Retina (tissue), 1 donor: ENCODE results near the gene SLC43A1.
"Not testable (repeated sequence)": the region's sequence is repeated elsewhere in the genome, so short reads cannot be mapped to it uniquely, and the experiment has no call there.

Source experiments
- DNase-seq: peaks from one replicate; pipeline ENCODE4 v3.0.0-alpha.2; 2016

SLC43A1 gene

DNA sequence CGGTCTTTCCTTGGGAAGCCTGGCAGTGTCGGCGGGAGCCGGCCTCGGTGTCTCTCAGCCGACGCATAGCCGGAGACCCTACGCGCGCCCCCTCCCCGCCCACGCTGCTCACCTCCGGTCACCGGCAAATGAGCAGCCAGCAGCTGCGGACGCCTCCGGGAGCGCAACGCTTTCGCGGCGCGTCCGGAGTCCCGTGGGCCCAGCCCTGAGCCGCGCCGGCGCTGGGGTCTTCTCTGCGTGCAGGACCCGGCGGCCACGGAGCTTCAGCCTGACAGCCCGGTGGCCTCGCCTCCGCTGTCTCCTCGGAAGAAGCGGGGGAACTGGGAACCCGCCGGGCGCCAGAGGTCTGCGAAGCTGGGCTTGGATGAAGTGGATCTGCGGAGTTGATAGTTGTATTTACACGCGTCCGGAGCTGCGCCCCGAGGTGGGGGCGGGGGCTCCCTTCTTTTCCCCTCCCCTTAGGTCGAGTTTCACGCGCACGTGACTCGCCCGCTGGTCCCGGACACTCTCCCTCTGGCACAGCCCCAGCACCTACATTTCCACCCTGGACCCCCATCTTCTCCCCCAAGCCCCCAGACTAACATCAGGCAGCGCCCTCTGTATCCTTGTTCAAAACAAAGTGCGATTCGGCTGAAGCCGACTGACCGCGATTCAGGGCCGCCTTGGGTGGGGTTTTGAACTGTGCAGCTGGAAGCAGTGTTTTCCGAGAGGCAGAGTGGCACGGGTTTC is at the start of gene SLC43A1:
SLC43A1 (minus strand) TSS at position 371 of the 729 bp plus-strand sequence. CDS start 1,591 bp downstream, outside the sequence.
- peak; percentile 80 for DNase-seq

DNA sequence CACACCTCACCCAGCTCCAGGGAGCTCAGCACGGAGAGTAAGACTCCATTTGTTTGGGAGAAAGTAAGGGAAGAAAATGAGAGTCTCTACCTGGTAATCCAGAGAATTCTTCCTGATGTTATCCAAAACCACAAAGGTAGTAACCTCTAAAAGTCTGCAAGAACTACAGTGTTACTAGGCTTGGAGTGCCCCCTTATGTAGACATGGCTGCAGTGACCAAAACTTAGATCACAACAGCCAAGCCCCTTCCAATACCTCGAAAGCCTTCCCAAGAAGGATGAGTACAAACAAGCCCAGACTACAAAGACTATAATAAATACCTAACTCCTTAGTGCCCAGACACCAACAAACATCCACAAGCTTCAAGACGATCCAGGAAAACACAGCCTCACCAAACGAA is 47.1 kb upstream of the SLC43A1 start:
- DNase-seq = no peak

DNA sequence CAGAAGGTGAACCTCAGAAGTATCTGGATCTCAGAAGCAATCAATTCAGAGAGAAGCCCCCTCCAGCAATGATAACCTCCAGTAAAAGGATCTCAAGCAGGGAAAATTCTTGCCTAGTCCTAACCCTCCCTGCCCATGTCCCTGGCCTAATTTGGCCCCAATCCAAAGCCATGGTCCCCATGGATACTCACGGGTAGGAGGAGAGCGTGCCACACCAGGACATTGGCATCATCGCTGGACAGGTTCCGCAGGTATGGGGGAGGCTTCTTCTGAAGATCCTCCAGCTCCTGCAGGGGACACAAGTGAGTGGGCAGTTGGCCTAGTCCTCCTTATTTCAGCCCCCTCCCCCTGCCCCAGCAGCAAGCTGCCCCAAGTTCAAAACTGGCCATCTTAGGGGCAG is 44.6 kb upstream of the SLC43A1 start:
- no peak for DNase-seq

DNA sequence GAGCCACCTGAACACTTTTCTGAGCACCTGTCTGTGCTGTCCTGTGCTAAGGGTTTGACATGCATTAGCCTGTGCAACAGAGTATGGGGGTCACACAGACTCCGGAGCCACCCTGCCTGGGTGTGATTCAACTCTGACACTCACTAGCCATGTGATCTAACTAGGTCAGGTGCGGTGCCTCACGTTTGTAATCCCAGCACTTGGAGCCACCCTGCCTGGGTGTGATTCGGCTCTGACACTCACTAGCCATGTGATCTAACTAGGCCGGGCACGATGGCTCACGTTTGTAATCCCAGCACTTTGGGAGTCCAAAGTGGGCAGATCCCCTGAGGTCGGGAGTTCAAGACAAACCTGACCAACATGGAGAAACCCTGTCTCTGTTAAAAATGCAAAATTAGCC is 40.5 kb upstream of the SLC43A1 start:
- no peak for DNase-seq

DNA sequence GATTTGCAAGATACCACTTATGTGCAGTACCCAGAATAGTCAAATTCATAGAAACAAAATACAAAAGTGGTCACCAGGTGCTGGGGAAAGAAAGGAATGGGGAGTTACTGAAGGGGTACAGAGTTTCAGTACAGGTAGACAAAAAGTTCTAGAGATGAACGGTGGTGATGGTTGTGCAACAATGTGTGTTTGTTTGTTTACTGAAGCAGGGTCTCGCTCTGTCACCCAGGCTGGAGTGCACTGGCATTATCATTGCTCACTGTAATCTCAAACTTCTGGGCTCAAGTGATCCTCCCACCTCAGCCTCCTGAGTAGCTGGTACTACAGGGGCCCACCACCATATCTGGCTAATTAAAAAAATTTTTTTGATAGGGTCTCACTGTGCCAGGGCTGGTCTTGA is 39.9 kb upstream of the SLC43A1 start:
- DNase-seq = no peak

DNA sequence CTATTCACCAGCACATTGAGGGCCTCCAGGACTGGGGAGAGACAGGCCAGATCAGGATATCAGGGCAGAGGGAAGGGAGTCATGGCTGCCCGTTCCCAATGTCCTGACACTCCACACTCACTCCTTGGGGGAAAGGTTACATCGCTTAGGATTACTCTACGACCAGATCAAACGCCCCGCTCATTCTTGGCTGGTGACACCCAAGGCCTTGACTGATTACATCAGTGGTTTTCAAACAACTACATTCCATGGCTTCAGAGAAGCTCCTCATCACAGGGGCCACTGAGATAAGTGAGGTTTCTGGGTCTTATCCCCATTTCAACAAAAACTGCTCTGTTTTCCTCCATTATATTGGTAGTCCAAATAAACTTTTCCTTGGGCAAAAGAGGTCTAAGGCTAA is 37.0 kb upstream of the SLC43A1 start:
- no peak for DNase-seq

DNA sequence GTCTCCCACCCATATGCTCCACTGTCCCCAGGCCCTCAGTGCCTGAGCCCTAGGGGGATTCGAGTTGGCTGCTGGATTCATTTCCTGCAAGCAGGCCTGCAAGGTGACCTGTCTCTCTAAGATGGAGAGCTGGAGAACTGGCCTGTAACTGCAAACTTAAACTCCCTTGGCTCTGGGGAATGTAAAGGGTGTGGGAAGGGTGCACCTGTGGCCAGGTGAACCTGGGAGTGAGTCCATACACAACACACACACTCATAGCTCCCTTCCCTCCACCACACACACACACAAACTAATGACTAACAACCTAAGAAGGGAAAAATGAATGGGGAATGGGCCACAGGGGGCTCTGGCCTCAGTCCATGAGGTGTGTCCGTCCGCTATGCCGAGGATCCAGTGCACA is 36.4 kb upstream of the SLC43A1 start:
- DNase-seq = no peak

DNA sequence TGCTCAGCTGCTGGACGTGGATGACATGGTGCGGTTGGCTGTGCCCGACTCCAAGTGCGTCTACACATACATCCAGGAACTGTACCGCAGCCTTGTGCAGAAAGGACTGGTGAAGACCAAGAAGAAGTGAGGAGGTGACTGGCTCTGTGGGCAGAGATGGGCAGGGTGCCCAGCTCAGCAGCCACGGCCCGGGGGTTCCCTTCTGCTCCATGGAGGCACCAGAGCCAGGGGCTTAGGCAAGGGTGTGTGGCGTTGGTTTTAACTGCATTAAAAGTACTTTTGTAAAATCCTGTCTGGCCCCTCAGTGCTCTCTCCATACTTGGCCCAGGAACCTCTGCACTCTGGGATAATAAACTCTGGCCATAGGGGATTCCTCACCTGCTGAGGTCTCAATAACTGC is 34.5 kb upstream of the SLC43A1 start:
- no peak for DNase-seq

DNA sequence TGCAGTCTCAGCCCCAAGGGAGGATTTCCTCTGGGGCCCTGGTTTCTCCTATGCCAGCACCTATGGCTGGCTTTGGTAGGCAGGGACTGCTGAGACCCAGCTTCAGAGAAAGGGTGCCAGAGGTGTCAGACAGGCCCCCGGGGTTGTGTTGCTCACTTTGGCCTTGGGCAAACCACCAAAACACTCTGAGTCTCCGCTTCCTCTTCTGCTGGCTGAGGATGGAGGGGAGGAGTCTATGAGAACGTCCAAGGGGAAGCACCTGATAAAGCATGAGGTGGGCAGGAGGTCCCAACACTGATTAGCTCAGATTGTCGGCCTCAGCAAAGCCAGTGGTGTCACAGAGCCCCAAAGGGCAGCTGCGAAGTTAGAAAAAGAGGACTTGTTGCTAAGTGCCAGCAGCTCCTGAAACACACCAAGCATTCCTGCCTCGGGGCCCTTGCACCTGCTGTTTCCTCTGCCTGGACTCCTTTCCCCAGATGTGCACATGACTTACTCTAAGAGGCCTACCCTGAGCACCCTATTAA is 32.4 kb upstream of the SLC43A1 start:
- no peak for DNase-seq

DNA sequence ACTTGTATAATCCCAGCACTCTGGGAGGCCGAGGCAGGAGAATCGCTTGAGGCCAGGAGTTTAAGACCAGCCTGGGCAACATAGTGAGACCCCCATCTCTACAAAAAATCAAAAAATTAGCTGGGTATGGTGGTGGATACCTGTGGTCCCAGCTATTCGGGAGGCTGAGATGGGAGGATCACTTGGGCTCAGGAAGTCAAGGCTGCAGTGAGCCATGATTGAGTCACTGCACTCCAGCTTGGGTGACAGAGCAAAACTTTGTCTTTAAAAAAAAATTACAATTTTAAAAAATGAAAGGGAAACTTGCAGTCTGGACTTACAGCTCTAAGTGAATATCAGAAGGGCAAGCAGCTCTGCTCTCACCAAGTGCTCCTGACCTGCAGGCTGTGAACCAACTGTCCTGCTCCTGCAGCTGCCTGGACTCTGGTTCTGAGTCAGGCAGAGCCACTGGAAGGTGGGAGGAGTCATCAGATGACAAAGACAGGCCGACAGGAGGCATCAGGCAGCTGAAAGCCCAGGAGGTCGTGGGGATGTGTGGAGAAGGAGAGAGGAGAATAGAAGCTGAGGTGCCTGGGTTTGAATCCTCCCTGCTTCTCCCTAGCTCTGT is 31.5 kb upstream of the SLC43A1 start:
- DNase-seq = no peak

DNA sequence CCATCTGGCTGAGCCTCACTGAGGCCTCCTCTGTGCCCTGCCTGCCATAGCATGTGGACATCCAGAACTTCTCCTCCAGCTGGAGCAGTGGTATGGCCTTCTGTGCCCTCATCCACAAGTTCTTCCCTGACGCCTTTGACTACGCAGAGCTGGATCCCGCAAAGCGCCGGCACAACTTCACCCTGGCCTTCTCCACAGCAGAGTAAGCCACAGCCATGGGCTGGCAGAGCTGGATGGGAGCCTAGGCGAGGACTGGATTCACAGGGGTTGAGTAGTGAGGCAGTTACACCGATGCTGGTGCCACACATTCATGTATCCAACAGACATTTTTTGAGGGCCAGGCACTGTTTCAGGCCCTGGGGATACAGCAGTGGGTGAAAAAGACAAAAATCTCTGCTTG is 30.9 kb upstream of the SLC43A1 start:
- DNase-seq = no peak

DNA sequence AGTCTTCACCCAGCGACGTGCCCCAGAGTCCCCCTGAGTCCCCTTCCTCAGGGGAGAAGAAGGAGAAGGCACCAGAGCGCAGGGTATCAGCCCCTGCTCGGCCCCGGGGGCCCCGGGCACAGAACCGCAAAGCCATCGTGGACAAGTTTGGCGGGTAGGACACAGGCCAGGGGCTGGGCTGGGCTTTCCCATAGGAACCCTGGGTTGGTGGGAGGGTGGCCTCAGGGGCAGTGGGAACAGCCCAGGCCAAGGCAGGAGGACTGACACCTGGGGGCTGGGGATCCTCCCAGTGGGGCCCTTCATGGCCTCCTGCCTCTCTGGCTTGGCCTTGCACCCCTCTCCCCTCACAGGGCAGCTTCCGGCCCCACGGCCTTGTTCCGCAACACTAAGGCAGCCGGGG is 30.4 kb upstream of the SLC43A1 start:
- no peak for DNase-seq

DNA sequence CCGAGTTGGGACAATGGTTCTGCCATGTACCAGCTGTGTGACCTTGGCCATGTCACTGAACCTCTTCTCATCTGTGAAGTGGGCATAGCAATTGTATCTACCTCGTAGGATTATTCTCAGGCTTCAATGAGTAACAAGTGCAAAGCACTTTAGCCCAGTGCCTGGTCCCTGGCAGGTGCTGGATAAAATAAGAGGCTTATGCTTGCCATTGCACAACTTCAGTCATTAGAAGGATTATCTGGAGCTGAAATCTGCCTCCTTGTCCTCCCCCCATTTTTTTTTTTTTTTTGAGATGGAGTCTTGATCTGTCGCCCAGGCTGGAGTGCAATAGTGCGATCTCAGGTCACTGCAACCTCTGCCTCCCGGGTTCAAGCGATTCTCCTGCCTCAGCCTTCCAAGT is 29.1 kb upstream of the SLC43A1 start:
- DNase-seq = no peak

DNA sequence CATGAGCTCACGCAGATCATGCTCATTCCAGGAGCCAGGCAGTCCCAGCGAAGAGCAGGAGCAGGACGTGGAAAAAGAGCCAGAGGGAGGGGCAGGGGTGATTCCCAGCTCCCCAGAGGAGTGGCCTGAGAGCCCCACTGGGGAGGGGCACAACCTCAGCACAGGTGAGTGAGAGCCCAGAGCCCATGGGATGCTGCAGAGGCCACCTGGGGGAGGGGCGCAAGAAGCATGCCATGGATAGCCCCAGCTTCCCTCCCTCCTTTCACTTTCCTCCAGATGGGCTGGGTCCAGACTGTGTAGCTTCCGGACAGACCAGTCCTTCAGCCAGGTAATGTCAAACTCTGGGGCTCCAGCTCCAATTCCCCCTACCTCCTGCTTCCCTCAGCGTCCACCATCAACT is 28.1 kb upstream of the SLC43A1 start:
- DNase-seq = no peak

DNA sequence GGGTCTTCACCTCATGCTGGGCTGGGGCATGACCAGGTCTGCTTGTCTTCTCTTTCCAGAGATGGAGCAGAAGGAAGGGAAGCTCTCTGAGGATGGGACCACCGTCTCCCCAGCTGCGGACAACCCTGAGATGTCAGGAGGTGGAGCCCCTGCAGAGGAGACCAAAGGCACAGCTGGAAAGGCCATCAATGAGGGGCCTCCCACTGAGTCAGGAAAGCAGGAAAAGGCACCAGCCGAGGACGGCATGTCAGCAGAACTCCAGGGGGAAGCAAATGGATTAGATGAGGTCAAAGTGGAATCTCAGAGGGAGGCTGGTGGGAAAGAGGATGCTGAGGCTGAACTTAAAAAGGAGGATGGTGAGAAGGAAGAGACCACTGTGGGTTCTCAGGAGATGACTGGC is 27.1 kb upstream of the SLC43A1 start:
- no peak for DNase-seq

DNA sequence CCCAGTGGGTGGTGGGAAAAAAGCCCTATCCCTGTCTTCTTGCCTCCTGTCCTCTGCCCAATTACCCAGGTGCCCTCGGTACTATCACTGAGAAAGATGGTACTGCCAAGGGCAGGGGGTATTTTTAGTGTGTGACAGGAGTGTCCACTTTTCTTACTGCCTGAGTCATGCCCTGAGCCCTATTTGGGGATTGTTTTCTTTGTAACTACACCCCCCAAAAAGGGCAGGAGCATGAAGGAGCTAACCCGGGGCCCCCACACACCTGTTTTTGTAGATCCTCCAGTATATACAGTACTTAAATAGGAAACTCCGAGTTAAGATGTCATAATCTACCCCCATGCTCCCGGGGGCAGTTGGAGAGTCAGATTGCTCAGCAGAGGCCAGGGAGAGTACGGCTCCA is 25.7 kb upstream of the SLC43A1 start:
- no peak for DNase-seq

DNA sequence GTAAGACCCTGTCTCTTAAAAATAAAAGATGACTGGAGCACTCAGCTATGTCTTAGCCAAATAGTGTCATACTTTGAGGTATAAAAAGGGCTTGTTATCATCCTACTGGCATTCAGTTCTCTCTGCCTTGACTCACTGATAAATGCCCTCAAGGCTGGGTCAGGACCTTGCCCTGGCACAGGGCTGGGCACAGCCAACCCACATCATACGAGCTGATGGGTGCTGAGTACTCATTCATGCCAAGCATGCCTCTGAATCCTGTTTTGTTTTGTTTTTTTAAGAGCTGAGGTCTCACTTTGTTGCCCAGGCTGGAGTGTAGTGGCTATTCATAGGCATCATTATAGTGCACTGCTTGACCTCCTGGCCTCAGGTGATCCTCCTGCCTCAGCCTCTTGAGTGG is 23.8 kb upstream of the SLC43A1 start:
- no peak for DNase-seq

DNA sequence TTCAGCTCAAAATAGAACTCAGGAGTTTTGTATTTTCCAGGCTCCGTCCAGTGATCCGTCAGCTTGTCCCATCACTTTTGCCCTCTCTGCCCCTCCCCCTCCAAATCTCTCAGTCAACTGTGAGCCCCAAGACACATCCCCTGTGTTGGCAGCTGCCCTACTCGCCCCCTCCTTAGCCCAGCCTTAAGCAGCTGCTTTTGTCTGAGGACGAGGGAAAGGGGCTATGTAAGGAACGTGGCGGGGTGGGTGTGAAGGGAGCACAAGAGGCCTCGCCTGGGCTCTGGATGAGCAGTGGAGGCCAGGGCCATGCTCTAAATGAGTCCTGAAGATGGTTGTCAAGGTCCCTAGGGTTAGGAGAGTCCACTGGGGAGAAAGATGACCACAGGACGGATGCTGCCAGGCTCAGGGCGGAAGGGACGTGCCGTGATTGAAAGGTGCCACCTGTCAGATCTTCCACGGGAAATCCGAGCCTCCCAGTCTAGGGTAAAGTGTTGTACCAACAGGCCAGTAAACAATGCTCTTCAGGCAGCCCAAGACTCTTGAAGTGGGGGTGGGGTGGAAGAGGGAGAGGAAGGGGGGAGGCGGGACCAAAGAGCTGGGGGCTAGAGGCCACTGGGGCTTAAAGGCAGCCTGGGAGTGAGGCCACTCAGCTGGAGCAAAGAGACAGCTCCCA is 21.6 kb upstream of the SLC43A1 start, which contains the start of gene SMTNL1:
SMTNL1 (plus strand) TSS at position 649 of the 673 bp plus-strand sequence. CDS start 5,048 bp downstream, outside the sequence.
- no peak for DNase-seq

DNA sequence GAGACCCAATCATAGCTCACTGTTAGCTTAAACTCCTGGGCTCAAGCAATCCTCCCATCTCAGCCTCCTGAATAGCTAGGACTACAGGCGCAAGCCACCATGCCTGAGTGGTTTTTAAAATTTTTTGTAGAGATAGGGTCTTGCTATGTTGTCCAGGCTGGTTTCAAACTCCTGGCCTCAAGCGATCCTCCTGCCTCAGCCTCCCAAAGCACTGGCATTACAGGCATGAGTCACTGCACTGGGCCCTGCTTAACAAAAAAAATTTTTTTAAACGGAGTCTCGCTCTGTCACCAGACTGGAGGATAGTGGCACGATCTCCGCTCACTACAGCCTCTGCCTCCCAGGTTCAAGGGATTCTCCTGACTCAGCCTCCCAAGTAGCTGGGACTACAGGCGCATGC is 18.9 kb upstream of the SLC43A1 start:
- not testable (repeated sequence) for DNase-seq

DNA sequence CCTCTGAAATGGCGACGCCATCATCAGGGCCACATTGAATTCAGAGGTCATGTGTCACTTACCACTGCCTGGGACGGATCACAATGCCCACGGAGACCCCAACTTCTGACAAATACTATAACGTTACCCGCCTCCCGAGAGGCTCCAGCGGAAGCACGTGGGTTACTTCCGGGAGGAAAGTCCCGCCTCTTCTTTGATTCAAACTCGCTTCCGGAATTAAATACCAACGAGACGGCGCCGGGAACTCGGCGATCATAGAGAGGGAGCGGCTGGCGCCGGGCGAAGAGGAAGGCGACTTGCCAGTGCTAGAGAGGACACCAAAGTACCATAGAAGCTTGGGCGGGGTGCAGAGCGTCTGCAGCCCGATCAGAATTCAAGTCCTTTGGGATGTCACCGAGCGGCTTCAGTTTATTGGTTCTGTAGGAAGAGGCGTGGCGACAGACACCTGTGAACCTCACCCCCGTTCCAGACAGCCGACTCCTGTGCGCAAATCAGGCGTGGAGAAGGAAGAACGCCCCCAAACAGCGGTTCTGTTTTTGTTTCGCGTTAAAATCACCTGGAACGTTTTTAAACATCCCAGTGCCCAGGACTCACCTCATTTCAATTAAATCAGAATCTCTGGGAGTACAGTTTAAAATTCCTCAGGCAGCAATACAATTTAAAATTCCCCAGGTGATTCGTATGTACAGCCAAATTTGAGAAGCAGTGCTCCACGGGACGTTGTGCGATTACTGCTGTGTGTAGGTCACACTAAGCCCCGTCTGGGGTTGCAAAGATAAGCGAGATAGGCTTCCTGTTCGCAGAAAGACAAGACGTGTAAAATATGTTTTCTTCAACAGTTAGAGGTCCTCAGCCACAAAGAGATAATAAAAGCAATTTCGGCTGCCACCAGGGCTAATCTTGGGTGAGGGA is 15.3 kb upstream of the SLC43A1 start, which contains the start of gene TIMM10:
TIMM10 (minus strand) TSS at position 159 of the 912 bp plus-strand sequence. CDS start 565 bp downstream, outside the sequence.
- peak; percentile 95 for DNase-seq

DNA sequence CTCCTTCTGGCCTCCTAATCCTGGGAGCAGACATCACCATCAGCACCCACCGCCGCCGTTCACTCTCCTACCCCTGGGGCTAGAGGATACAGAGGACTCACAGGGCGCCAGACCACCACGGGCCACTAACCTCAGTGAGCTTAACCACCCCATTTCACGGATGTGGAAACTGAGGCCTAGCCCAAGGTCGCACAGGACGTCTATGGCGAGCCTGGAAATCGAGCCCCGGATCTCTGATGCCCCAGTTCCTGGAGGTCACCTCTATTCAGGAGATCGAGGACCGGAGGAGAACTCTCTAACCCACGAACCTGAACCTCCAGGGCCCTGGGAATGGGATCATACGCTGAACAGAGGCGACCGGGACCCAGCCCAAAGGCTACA is 14.7 kb upstream of the SLC43A1 start:
- DNase-seq = no peak

DNA sequence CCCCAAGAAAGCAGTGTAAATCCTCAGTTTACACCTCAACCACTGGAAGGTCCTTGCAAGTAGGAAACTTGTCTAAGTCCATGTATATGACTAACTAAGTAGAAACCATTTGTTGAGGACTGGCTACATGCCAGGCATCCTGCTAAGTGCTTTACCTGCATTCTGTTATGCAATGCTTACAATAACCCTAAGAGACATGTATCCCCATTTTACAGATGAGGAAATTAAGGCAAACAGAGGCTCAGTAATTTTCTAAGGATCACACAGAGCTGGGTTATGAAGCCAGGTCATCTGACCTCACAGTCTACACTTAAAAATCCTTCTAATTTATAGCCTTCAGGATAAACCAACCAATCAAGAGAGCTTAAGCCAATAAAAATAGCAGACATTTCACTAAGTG is 13.5 kb upstream of the SLC43A1 start:
- no peak for DNase-seq
